Activated T-cell treated with anti-CD3 and anti-CD28 coated beads for 48 hours (primary cell): ENCODE data around the gene ISL1.

Experiments used
- DNase-seq: peaks from one replicate; pipeline ENCODE4 v3.0.0-alpha.2; 2020; ENCODE audit warnings: low read depth

ISL1 gene

DNA sequence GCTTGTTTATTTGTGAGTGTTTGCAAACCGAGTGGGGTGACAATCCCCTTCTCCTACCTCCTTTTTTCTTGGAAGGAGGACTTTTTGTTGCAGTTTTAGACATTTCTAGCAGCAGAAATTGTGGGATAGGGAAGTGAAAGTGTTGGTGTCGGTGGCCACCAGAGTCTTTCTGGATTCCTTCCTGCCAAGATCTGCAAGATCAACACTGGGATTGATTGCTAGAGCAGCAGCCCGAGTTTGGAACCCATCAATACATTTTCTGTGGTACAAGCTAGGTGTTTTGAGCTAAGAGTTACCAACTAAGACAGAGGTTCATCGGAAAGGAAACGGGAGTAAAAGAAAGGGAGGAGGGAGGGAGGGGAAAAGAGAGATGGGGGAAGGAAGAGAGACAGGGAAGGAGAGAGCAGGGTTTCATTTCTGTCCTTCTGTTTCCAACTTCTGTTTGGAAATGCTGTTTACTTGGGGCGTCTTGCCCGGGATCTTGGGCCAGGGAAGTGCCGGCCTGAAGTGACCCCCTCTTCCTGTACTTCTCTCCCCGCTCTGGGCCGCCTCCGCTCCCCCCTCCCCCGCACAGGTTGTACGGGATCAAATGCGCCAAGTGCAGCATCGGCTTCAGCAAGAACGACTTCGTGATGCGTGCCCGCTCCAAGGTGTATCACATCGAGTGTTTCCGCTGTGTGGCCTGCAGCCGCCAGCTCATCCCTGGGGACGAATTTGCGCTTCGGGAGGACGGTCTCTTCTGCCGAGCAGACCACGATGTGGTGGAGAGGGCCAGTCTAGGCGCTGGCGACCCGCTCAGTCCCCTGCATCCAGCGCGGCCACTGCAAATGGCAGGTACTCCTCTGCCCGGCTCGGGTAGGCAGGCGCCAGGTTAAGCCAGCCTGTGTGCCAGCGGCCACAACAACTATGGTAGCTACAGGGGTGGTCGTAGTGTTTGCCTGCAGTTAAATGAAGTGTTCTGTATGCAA, 4.0 kb downstream of the ISL1 start:
- DNase-seq, result no peak

DNA sequence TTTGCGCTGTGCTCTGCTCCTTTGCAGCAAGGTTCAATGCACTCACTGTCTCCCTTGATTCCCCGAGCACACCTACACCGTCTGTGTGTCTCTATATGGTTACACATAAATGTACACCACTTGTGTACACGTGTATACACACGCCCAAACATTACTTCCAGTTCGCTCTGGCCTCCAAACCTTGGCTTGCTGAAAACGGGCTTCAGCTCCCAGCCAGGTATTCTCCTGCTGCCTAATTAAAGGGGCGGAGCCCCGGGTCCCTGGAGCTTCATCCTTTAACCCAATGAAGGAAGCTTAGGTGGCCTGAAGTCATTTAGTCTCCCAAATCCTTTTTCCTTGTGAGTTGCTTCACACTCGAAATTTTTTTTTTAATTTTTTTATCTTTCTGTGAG, 4.6 kb downstream of the ISL1 start:
- no peak for DNase-seq

GRCh38 chr5:51388488-51389287, 5.4 kb downstream of the ISL1 start:
- no peak for DNase-seq

DNA sequence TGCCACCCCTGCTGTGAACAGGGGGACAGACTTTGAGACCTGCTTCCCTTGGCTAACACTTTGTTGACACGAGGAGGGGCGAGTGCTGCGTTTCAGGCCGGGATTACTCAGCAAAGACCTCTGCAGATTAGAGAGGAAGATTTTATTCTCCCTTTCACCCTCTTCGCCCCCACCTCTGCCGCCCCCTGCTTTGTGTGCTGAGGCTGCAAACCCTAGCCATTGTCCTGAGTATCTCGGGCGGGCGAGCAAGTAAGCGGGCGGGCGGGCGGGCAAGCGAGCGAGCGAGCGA, 6.0 kb downstream of the ISL1 start:
- DNase-seq, result no peak

DNA sequence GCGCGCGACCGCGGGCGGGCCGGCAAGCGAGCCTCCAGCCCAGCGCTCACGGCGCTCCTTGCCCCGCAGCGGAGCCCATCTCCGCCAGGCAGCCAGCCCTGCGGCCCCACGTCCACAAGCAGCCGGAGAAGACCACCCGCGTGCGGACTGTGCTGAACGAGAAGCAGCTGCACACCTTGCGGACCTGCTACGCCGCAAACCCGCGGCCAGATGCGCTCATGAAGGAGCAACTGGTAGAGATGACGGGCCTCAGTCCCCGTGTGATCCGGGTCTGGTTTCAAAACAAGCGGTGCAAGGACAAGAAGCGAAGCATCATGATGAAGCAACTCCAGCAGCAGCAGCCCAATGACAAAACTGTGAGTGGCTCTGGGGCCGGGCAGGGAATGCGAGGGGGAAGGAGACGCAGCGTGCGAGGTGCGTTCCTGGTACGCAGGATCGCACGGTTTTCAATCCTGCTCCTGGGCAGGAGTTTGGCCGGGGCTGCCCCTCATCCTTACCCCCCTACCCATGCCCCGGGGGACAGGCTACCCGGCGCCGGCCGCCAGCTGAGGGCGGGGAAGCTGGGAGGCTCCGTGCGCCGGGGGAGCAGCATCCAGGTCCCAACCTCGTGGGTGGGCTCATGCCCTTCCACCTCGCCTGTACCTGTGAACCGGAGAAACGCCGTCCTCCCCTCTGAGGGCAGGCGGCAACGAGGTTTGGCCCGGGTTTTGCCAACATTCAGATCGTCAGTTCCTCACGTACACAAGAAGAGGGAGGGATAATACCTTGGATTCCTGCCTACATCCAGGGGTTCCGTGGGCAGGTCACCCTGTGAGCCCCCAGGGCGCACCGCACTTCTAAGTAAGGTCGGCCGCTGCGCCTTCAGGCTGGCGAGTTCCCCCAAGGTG, 6.6 kb downstream of the ISL1 start:
- DNase-seq, result no peak

DNA sequence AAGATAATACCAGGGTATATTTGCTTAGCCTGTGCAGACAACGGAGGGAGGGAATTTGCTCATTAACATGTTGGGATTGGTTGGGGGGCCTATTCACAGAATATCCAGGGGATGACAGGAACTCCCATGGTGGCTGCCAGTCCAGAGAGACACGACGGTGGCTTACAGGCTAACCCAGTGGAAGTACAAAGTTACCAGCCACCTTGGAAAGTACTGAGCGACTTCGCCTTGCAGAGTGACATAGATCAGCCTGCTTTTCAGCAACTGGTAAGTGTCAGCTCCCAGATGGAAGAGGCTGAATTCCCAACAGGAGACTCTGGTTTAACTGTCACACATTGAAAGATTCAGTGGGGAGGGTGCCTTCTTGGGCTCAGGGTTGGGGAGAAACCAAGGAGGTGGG, 7.9 kb downstream of the ISL1 start:
- no peak for DNase-seq

DNA sequence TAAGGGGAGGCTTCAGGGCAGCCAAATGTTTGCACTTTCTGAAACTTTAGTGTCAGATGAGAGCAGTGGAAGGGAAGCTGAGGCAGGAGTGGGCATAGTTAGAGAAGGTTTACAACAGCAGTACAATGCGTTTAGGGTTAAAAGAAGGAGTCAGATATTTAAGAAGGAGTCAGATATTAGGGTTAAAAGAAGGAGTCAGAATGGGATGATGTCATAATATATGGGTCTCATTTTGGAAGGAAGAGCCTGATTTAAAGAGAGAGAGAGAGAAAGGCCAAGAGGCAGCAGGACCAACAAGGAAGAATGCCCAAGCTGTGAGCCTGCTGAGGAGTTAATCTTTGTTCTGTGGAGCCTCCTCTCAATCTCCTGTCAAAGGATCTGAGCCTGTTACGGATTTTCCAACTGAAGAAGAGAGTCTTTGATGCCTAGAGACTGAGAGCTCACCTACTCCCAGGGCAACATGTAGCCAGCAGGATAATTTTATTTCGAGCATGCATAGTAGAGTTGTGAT, 9.5 kb downstream of the ISL1 start:
- DNase-seq, result no peak

GRCh38 chr5:51394609-51395008, 11.4 kb downstream of the ISL1 start:
- no peak for DNase-seq

- DNase-seq, result no peak
These were observed 12.0 kb downstream of the ISL1 start for GRCh38 chr5:51395245-51395644.

- DNase-seq, result no peak
These were observed 12.6 kb downstream of the ISL1 start for GRCh38 chr5:51395666-51396356.

- DNase-seq, result no peak
These were observed 13.5 kb downstream of the ISL1 start for GRCh38 chr5:51396797-51397196.

DNA sequence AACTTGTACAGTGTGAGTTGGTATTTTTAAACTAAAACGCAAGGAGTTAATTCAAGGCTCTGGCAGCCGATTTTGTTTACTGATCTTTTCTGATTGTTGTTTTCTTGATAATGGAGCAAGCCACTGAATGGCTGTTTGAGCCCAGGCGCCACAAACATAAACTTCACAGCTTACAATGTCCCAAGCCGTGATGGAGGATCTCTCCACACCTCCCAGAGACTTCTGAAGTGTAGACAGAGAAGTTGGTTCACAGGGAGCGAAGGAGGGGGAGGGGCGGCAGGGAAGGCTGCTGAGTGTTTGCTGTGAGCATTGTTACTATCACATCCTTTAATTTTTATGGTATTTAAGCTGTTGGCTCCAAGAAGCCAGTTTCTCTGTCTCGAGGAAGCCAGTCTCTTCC, 14.7 kb downstream of the ISL1 start:
- DNase-seq, result no peak

GRCh38 chr5:51398875-51399642, 15.8 kb downstream of the ISL1 start:
- DNase-seq, result no peak

- DNase-seq, result no peak
These were observed 16.4 kb downstream of the ISL1 start for GRCh38 chr5:51399643-51400006.

GRCh38 chr5:51404255-51404654, 21.0 kb downstream of the ISL1 start:
- DNase-seq, result no peak

DNA sequence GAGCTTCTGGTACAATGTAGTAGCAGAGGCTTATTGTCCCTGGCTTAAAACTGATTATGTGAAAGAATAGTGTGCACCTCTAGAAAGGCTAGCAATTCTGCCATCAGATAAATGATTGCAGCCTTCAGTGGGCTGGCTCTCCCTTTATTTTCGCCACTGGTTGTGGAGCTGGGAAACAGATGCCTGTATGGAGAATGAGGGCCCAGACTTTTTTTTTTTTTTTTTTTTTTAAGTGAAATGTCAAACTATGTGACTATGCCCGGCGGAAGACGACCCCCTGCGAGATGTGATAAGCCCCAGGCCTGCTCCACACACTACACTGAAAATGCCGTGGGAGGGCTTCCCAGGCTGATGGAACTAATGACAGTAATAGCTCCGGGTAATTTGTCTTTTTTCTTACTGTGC, 28.7 kb downstream of the ISL1 start:
- DNase-seq, result no peak

GRCh38 chr5:51414516-51414915, 31.3 kb downstream of the ISL1 start:
- no peak for DNase-seq

DNA sequence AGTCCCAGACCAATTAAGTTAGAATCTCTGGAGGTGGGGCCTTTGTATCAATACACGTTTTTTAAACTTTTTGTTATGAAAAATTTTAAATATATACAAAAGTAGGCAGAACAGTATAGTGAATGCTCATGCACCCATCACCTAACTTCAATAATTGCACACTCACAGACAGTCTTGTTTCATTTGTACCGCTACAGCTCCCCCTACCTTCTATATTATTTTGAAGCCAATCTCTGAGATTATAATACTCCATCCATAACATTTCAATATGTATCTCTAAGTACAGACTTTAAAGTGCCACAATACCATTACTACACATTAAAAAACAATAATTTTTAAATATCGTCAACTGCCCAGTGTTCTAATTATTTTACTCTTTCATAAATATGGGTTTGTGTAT, 32.9 kb downstream of the ISL1 start:
- DNase-seq, result no peak

- DNase-seq, result no peak
These were observed 49.9 kb downstream of the ISL1 start for GRCh38 chr5:51433052-51433710.

DNA sequence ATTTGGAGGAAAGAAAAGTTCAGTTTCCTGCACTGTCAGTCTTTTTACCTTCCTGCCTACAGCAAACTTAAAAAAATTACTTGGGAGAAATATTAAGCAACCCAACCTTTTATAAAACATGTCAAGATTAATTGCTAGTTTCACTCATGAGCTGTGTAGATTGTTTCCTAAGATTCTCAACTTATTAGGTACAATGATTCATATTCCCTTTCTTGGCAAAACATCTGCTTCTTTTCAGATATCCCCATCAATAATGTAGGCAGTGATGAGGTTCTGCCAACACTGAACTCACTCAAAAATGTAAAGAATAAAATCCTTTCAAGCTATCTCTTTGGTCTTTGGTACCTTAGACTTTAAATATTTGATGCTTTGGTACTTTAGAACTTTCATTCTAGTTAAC, 56.0 kb downstream of the ISL1 start:
- DNase-seq, result no peak
